Neural crest cell (in vitro differentiated cells): ENCODE data around the gene HLA-DPA1. TPM values are rescaled to one million over a fixed set of nuclear protein-coding genes. Genes with fewer than 3 reads are reported as not detected.

Experiments
- DNase-seq: peaks from one replicate; pipeline ENCODE4 v3.0.0; 2021; ENCODE audit warnings: low read depth, mixed read lengths, low spot score
- H3K27ac Mint-ChIP-seq: one replicate; pipeline ENCODE4 v1.8.0; 2021; ENCODE audit warnings: mild to moderate bottlenecking, mixed read lengths; ENCODE audit not compliant: unreplicated experiment
- H3K27me3 Mint-ChIP-seq: 2 replicates; pipeline ENCODE4 v1.8.0; 2021; ENCODE audit warnings: low read depth, mild to moderate bottlenecking, mixed read lengths
- H3K36me3 Mint-ChIP-seq: 2 replicates; pipeline ENCODE4 v1.8.0; 2021; ENCODE audit warnings: low read depth, mild to moderate bottlenecking, mixed read lengths
- H3K4me1 Mint-ChIP-seq: 2 replicates; pipeline ENCODE4 v1.8.0; 2021; ENCODE audit warnings: mixed read lengths
- H3K4me3 Mint-ChIP-seq: one replicate; pipeline ENCODE4 v1.8.0; 2021; ENCODE audit warnings: mild to moderate bottlenecking, mixed read lengths
- H3K9me3 Mint-ChIP-seq: 2 replicates; pipeline ENCODE4 v1.8.0; 2021; ENCODE audit warnings: mixed read lengths
- CTCF ChIP-seq: fragments of 200-600 bp; sonication (generic); conservative IDR thresholded peaks from 2 replicates; pipeline ENCODE4 v1.5.0; 2021; ENCODE audit warnings: antibody characterized with exemption, mild to moderate bottlenecking
- total RNA-seq: library from RNA; stranded (reverse); gene quantifications from 2 replicates; pipeline ENCODE4 v1.2.1, GENCODE V29; 2021

Gene HLA-DPA1
- total RNA-seq, 1 donor from 2014 or later = 1.8 TPM

GRCh38 chr6:33108307-33108706 lies 34.9 kb upstream of the HLA-DPA1 start:
- no peaks in the 10 kb centered on the region for H3K36me3 Mint-ChIP-seq
- peaks cover 10% of the 10 kb centered on the region for H3K9me3 Mint-ChIP-seq
- no peaks in the 10 kb centered on the region for H3K4me1 Mint-ChIP-seq
- no peak for DNase-seq
- H3K4me3 Mint-ChIP-seq = no peak overlapping the region
- peaks cover 89% of the 10 kb centered on the region for H3K27me3 Mint-ChIP-seq
- H3K27ac Mint-ChIP-seq = no peak overlapping the region
- TF ChIP-seq CTCF = no peak

- Mint-ChIP-seq H3K9me3 (peaks cover 10% of the 10 kb centered on the region), H3K4me1 (no peaks in the 10 kb centered on the region), H3K36me3 (no peaks in the 10 kb centered on the region), H3K4me3 (no peak overlapping the region), H3K27me3 (peaks cover 85% of the 10 kb centered on the region), H3K27ac (no peak overlapping the region)
- DNase-seq = no peak
- TF ChIP-seq CTCF = no peak
These were observed 34.2 kb upstream of the HLA-DPA1 start for GRCh38 chr6:33107641-33108040.

GRCh38 chr6:33105916-33106871 lies 32.7 kb upstream of the HLA-DPA1 start:
- peaks cover 19% of the 10 kb centered on the region for H3K9me3 Mint-ChIP-seq
- H3K4me3 Mint-ChIP-seq = no peak overlapping the region
- no peak for DNase-seq
- no peak overlapping the region for H3K27ac Mint-ChIP-seq
- H3K27me3 Mint-ChIP-seq = peaks cover 84% of the 10 kb centered on the region
- no peaks in the 10 kb centered on the region for H3K36me3 Mint-ChIP-seq
- no peak for TF ChIP-seq CTCF
- H3K4me1 Mint-ChIP-seq = no peaks in the 10 kb centered on the region

- no peaks in the 10 kb centered on the region for H3K4me1 Mint-ChIP-seq
- H3K27me3 Mint-ChIP-seq = peaks cover 82% of the 10 kb centered on the region
- TF ChIP-seq CTCF = no peak
- DNase-seq = no peak
- no peak overlapping the region for H3K27ac Mint-ChIP-seq
- no peaks in the 10 kb centered on the region for H3K36me3 Mint-ChIP-seq
- no peak overlapping the region for H3K4me3 Mint-ChIP-seq
- H3K9me3 Mint-ChIP-seq = peaks cover 25% of the 10 kb centered on the region
These were observed 31.9 kb upstream of the HLA-DPA1 start for GRCh38 chr6:33105386-33105785.

GRCh38 chr6:33104887-33105286 lies 31.4 kb upstream of the HLA-DPA1 start:
- H3K27ac Mint-ChIP-seq = no peak overlapping the region
- peaks cover 29% of the 10 kb centered on the region for H3K9me3 Mint-ChIP-seq
- TF ChIP-seq CTCF = no peak
- no peak overlapping the region for H3K4me3 Mint-ChIP-seq
- no peaks in the 10 kb centered on the region for H3K4me1 Mint-ChIP-seq
- no peak for DNase-seq
- no peaks in the 10 kb centered on the region for H3K36me3 Mint-ChIP-seq
- H3K27me3 Mint-ChIP-seq = peaks cover 82% of the 10 kb centered on the region
